ENCODE data around the gene ZMAT5. TPM values are rescaled to one million over a fixed set of nuclear protein-coding genes. Genes with fewer than 3 reads are reported as not detected.

Gene ZMAT5
- total RNA-seq, 1 experiment from 2014 or later, result 16.0 TPM

DNA sequence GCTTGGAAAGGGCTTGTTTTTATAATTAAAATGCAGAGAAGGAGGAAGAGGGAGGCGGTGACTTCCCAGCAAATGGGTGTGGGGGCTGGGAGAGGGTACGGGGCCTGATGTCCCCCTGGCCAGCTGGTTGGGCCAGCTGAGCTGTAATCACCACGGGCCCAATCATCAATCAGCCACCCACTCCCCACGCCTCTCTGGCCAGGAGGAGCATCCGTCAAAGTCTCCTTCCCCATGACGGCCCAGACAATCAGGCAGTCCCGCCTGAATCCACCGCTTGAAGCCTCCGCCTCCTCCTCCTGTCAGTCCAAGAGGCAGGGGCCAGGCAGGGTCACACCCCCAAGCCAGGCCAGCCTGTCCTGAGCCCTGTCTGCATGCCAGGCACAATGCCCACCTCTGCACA is 60.3 kb downstream of the ZMAT5 start (continued):
- TF ChIP-seq, protein P1, sequence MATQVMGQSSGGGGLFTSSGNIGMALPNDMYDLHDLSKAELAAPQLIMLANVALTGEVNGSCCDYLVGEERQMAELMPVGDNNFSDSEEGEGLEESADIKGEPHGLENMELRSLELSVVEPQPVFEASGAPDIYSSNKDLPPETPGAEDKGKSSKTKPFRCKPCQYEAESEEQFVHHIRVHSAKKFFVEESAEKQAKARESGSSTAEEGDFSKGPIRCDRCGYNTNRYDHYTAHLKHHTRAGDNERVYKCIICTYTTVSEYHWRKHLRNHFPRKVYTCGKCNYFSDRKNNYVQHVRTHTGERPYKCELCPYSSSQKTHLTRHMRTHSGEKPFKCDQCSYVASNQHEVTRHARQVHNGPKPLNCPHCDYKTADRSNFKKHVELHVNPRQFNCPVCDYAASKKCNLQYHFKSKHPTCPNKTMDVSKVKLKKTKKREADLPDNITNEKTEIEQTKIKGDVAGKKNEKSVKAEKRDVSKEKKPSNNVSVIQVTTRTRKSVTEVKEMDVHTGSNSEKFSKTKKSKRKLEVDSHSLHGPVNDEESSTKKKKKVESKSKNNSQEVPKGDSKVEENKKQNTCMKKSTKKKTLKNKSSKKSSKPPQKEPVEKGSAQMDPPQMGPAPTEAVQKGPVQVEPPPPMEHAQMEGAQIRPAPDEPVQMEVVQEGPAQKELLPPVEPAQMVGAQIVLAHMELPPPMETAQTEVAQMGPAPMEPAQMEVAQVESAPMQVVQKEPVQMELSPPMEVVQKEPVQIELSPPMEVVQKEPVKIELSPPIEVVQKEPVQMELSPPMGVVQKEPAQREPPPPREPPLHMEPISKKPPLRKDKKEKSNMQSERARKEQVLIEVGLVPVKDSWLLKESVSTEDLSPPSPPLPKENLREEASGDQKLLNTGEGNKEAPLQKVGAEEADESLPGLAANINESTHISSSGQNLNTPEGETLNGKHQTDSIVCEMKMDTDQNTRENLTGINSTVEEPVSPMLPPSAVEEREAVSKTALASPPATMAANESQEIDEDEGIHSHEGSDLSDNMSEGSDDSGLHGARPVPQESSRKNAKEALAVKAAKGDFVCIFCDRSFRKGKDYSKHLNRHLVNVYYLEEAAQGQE (IDR thresholded peaks at IDR 0.05; ENCODE audit: low read depth), result no peak
- no peak for TF ChIP-seq EZH2 (IDR thresholded peaks at IDR 0.05)
- no peak for TF ChIP-seq SRF (IDR thresholded peaks at IDR 0.05; ENCODE audit: low read depth)
- TF ChIP-seq FOSL1 (IDR thresholded peaks at IDR 0.05; ENCODE audit: low read depth), result no peak

GRCh38 chr22:29705651-29706050 is 61.2 kb downstream of the ZMAT5 start:
- no peak overlapping the region for H3K4me2 ChIP-seq (ENCODE audit: low read length)
- H4K20me1 ChIP-seq (ENCODE audit: insufficient read depth), result no peaks in the 10 kb centered on the region
- no peak for ATAC-seq
- intact Hi-C loops (cut with micrococcal nuclease), result no loop called here
- RAD21 ChIA-PET (ENCODE audit: low non-redundant PET in 1 of 2, low total read pairs in 2 of 2, uncharacterized antibody in 2 of 2, unreplicated experiment in 2 of 2), result no interaction called here
- no peak overlapping the region for H3K4me3 ChIP-seq (replicated peaks in 1 of 2; ENCODE audit: low read depth in 1 of 2, low read length in 2 of 2)
- POLR2A ChIA-PET, result no interaction called here
- no peaks in the 10 kb centered on the region for H3K9me2 ChIP-seq (ENCODE audit: insufficient read depth)
- peaks cover 31% of the 10 kb centered on the region in 2 experiments for H3K4me1 ChIP-seq (ENCODE audit: control insufficient read depth in 1 of 2, insufficient read depth in 2 of 2, low read length in 2 of 2)
- H3K27me3 ChIP-seq (ENCODE audit: insufficient read depth, low read length), result no peaks in the 10 kb centered on the region
- BruUV-seq (replicated peaks), result no TSS peak
- no peak for DNase-seq (ENCODE audit: low read depth, low spot score)
- H3K9me3 ChIP-seq (ENCODE audit: control insufficient read depth in 1 of 2, insufficient read depth in 1 of 2, low read depth in 1 of 2, low read length in 2 of 2), result no peaks in the 10 kb centered on the region
- CTCF ChIA-PET, result no interaction called here
- no peaks in the 10 kb centered on the region for H3K36me3 ChIP-seq (ENCODE audit: control insufficient read depth in 1 of 2, insufficient read depth in 2 of 2, low read length in 2 of 2)
- no peak overlapping the region for H3K27ac ChIP-seq (ENCODE audit: low read depth, low read length)
- no peak overlapping the region for H2AFZ ChIP-seq (ENCODE audit: low read depth, low read length, poor library complexity, severe bottlenecking)
- H3K79me2 ChIP-seq (ENCODE audit: insufficient read depth, low read length), result no peaks in the 10 kb centered on the region
- H3K9ac ChIP-seq (ENCODE audit: low read length), result no peak overlapping the region
- no peak for TF ChIP-seq ZBTB33 (IDR thresholded peaks at IDR 0.05; ENCODE audit: extremely low read depth, insufficient replicate concordance, low read length)
- no peak for TF ChIP-seq SP1 (IDR thresholded peaks at IDR 0.05; ENCODE audit: low read depth)
- TF ChIP-seq TCF7L2 (IDR thresholded peaks at IDR 0.05; ENCODE audit: borderline replicate concordance, extremely low read depth, insufficient read depth, insufficient read length), result no peak
- TF ChIP-seq POLR2AphosphoS5 (IDR thresholded peaks at IDR 0.05; ENCODE audit: low read depth, low read length), result no peak
- TF ChIP-seq ELF1 (IDR thresholded peaks at IDR 0.05; ENCODE audit: borderline replicate concordance, low read depth), result no peak
- TF ChIP-seq, protein P2, sequence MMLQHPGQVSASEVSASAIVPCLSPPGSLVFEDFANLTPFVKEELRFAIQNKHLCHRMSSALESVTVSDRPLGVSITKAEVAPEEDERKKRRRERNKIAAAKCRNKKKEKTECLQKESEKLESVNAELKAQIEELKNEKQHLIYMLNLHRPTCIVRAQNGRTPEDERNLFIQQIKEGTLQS (IDR thresholded peaks at IDR 0.05), result no peak
- TF ChIP-seq RAD21 (IDR thresholded peaks at IDR 0.05; ENCODE audit: low read depth), result no peak
- TF ChIP-seq, protein P1 (IDR thresholded peaks at IDR 0.05; ENCODE audit: low read depth), result no peak
- no peak for TF ChIP-seq JUND (IDR thresholded peaks at IDR 0.05)
- no peak for TF ChIP-seq CEBPB (IDR thresholded peaks at IDR 0.05; ENCODE audit: low read depth)
- TF ChIP-seq EZH2phosphoT487 (IDR thresholded peaks at IDR 0.05; ENCODE audit: borderline replicate concordance), result no peak
- no peak for TF ChIP-seq EGR1 (IDR thresholded peaks at IDR 0.05; ENCODE audit: low read depth)
- no peak for TF ChIP-seq ZNF274 (IDR thresholded peaks at IDR 0.05; ENCODE audit: low read depth, low read length)
